AG09309 (cell line): ENCODE results near the gene ACAP2.

Experiments used
- DNase-seq: peaks from one replicate; pipeline ENCODE4 v3.0.0-alpha.2; 2010; ENCODE audit warnings: low read depth
- H3K4me3 ChIP-seq: 2 replicates; pipeline ENCODE4 v1.5.1; 2011; ENCODE audit warnings: mild to moderate bottlenecking, low read depth, low read length, moderate library complexity; ENCODE audit not compliant: control insufficient read depth
- TF ChIP-seq, protein P1 (sequence below): IDR thresholded peaks from 2 replicates; pipeline ENCODE4 v1.5.1; 2011; ENCODE audit warnings: mild to moderate bottlenecking, low read depth, low read length, inconsistent platforms; ENCODE audit not compliant: insufficient read depth, control insufficient read depth; ENCODE audit errors: missing control alignments

The ACAP2 gene

DNA sequence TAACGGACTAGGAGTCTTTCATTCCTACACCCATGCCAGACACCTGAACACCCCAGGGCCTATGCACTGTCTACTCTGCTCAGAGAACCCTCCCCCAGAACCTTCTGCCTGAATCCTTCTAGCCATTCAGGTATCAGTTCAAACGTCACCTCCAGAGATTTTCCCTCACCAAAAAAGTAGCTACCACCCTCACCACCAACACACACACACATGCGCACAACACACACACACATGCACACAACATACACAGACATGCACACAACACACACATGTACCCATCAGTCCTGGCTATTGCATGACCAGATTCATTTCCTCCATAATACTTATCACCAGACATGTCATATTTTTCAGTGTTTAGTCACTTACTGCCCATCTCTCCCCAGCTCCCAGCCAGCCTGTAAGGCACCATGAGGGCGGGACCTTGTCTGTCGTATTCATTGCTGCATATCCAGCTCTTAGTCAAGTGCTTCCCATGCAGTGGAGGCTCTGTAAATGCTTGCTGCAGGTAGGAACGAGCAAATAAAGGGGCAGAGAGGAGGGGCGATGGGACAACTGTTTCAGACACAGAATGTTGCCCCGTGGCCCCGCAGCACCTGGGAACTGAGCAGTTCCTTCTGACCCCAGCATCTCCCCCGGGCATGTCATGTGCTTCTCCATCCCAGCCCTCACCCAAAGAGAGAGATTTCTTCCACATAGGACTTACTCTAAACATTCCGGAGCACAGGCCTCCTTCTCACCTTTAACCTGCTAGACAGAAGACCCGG lies 201.0 kb downstream of the ACAP2 start:
- no peak overlapping the region for H3K4me3 ChIP-seq
- TF ChIP-seq, protein P1, sequence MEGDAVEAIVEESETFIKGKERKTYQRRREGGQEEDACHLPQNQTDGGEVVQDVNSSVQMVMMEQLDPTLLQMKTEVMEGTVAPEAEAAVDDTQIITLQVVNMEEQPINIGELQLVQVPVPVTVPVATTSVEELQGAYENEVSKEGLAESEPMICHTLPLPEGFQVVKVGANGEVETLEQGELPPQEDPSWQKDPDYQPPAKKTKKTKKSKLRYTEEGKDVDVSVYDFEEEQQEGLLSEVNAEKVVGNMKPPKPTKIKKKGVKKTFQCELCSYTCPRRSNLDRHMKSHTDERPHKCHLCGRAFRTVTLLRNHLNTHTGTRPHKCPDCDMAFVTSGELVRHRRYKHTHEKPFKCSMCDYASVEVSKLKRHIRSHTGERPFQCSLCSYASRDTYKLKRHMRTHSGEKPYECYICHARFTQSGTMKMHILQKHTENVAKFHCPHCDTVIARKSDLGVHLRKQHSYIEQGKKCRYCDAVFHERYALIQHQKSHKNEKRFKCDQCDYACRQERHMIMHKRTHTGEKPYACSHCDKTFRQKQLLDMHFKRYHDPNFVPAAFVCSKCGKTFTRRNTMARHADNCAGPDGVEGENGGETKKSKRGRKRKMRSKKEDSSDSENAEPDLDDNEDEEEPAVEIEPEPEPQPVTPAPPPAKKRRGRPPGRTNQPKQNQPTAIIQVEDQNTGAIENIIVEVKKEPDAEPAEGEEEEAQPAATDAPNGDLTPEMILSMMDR, result no peak
- DNase-seq, result no peak

DNA sequence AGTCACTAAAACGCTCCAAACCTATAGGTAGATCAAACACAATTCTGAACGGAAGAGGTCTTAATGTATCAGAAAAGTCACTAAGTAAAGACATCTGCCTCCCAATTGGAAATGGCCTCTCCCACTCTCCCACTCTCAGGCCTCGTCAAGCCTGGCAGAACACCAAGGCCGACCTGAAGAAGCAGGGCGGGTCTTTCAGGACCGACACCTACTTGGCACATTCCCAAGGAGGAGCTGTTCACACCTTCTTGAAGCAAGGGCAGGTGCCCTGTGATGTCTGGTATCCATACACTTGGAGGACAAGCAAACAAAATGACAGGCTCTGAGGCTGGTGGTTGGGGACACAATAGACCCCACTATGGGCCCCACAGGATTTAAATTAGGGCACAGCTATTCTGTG lies 201.9 kb downstream of the ACAP2 start:
- H3K4me3 ChIP-seq, result no peak overlapping the region
- TF ChIP-seq, protein P1, result no peak
- no peak for DNase-seq

DNA sequence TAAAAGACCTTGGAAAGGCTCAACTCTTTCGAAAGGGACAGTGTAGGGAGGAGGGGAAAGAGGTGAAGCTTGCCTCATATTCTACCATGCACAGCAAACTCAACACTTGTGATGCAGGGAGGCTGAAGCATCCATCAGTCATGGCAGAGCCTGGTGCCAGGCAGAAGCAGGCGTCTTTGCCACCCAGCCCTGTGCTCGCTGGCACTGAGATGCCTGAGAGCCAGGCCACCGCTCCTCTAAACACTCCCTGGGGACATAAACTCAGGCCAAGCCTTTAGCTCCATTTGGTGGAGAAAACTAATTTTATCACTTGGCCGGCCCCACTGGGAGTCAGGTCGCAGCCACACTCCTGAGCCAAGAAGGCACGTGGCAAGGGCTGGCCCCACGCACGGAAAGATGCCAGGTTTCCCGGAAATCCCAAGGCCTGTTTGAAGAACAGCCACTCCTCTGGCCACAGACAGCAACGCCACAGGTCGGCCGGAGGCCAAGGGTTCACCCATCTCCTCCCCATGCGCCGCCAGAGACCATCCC lies 202.6 kb downstream of the ACAP2 start:
- TF ChIP-seq, protein P1, result no peak
- no peak for DNase-seq
- H3K4me3 ChIP-seq, result no peak overlapping the region

DNA sequence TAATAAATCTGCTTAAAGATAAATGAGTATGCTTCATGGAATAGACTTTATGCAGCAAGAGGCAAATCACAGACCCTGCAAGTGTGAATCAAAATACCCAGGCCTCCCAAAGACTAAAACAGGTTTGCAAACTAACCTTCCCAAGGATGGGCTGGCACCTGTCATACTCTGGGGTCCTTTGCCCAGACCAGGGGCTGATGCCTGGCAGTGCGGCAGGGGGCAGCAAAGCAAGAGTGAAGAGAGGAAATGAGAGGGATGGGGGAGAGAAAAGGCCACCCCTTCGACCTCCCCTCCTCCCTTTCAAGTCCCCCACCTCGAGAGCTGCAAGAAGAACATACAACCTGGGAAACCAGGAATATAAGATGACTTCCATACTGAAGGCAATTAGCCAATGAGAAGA lies 203.7 kb downstream of the ACAP2 start:
- H3K4me3 ChIP-seq, result no peak overlapping the region
- TF ChIP-seq, protein P1, result no peak
- no peak for DNase-seq

DNA sequence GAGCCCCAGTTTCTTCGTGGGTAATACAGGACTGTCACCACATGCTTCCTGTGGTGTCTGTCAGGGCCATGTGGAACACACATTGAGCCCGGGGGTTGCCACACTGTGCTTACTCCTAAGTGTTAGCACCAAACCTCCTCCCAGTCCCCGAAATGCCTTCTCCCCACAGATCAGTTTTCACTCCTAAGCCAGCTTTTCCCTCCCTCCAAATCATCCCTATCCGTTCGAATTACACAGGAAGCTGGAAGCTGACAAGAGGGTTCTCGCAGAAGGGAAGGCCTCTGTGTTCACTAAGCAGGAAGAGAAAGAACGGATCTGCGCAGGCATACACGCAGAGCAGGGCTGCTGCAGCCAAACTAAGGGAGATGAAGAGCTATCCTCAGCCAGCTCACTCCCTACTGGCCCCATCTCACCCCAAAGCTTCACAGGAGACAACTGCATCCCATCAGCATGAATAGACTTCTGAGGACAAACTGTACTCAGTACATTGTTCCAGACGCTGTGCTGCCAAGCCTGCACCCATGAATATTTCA lies 204.2 kb downstream of the ACAP2 start:
- TF ChIP-seq, protein P1, result no peak
- DNase-seq, result no peak

DNA sequence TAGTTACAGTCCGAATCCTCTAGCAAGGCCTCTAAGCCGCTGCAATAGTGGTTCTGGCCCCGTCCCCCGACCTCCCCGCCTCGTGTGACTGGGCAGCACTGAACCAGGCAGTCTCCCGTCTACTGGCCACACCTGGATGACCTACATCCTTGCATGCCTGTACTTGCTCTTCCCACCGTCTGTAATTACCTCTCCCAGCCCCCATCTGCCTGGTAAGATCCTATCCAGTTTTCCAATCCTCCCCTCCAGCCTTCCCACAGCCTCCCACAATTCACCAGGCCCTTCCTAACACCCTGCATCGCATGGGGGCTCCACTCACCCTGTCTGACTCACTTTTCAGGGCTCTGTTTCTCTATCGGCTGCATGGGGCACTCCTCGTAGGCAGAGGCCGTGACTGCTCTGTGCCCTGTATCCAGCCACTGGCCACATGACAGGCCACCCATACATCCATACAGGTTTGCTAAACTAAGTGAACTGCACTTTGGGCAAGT lies 204.7 kb downstream of the ACAP2 start:
- TF ChIP-seq, protein P1, result no peak
- DNase-seq, result no peak
- no peak overlapping the region for H3K4me3 ChIP-seq

More for the DNA sequence above, 204.2 kb downstream of the ACAP2 start:
- no peak overlapping the region for H3K4me3 ChIP-seq
